AG20443 (cell line): ENCODE results near the gene TENT5A.
"Not testable (repeated sequence)": the region's sequence is repeated elsewhere in the genome, so short reads cannot be mapped to it uniquely, and the experiment has no call there.

ENCODE experiments used
- DNase-seq: peaks from one replicate; pipeline ENCODE4 v3.0.0; 2012; ENCODE audit warnings: low spot score, mixed read lengths

TENT5A gene

DNA sequence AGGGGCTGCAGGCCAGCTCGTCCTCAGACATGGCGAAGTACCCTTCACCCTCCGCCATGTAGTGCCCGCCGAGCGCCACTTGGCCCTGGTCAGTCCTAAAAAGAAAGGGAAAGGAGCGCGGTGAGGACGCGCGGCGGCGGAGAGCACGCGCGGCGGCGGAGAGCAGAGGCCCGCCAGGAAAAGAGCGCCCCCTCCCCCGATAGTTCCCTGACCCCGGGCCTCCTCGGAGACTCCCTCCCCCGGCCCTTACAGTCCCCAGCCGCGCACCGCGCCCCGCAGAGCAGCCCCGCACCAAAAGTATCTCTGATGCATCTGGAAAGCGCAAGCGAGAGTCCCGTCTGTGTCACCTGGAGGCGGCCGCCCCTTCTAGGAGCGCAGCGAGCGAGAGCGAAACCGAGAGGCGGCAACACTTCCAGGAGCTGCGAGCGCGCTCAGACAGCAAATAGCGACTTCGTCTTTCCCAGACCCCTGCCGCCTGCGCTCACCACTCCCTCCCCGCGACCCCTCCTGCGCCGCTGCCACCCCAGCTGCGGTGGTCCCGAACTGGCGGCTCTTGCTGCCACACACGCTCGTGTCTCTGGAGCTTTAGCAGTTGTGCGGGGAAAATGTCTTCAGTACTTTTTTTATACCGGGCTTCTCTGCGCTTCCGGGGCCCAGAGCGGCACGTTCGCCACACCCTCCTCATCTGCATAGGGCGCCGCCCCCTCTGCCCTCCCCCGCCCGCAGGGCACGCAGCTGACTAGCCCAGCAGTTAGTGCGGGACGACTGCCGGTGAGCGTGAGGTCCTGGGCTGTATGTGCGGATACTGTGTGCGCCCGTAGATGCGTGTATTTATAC, at the start of gene TENT5A:
TSS of gene TENT5A (minus strand) at position 598 of the 837 bp plus-strand sequence. CDS start at position 58, 540 bp downstream.
- peak; percentile 93 for DNase-seq

DNA sequence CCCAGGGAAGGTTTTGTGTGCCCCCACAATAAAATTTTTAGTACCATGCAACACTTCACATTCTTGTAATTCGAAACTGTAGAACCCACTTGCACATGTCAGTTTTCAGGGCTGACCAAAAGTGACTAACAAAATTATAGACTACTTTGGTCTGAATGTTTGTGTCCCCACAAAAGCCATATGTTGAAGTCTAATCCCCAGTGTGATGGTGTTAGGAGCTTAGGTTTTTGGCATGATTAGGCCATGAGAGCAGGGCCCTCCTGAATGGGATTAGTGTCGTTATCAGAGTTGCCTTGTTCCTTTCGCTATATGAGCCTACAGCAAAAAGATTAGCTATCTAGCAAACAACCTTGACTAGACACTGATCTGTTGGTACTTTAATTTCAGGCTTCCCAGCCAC, 49.0 kb upstream of the TENT5A start:
- no peak for DNase-seq

DNA sequence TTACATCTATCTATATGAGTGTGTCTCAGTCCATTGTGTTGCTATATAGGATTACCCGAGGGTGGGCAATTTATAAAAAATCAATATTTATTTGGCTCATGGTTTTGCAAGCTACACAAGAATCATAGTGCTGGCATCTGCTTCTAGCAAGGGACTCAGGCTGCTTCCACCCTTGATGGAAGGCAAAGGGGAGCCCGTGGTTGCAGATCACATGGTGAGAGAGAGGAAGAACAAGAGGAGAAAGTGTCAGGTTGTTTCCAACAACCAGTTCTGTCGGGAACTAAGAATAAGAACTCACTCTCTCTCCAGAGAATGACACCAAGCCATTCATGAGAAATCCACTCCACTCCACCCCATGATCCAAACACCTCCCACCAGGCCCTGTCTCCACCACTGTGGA, 48.2 kb upstream of the TENT5A start:
- no peak for DNase-seq

DNA sequence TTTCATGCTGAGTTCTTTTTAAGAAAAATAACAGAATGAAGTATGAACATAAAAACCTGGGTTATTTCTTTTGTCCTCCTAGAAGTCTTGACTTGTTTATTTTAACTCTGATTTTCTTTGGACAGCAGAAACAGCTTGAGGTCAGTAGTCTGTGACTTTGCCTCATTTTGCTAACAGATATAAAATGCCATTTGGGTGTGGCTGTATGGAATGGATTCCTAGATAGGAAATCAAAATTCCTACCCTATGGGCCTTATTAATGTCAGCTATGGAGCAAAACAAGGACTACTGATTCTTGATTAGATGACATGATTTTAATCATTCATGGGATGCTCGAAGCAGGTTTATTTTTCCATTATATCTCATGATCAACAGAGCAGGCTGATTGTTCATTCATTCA, 46.8 kb upstream of the TENT5A start:
- DNase-seq, result no peak

DNA sequence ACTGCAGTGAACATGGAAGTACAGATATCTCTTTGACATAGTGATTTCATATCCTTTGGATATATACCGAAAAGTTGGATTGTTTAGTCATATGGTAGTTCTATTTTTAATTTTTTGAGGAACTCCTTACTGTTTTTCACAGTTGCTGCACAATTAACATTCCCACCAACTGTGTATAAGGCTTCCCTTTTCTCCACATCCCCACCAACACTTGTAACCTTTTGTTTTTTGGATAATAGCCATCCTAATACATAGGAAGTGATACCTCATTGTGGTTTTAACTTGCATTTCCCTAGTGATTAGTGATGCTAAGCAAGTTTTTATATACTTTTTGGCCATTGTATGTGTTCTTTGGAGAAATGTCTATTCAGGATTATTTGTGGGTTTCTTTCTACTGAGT, 45.1 kb upstream of the TENT5A start:
- DNase-seq, result no peak

DNA sequence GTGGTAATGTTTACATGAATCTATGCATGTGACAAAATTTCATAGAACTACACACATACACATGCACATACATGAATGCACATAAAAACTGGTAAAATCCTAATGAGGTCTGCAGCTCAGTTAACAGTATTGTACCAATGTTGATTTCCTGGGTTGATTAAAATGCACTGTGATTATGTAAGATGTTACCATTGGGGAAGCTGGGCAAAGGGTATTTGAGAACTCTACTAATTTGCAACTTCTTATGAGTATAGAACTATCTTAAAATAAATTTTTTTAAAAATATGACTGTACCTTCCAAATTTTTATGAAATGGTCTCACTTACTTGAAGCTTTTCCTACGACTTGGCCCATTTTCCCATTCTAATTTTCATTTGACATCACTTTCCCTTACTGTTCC, 43.4 kb upstream of the TENT5A start:
- DNase-seq, result no peak

DNA sequence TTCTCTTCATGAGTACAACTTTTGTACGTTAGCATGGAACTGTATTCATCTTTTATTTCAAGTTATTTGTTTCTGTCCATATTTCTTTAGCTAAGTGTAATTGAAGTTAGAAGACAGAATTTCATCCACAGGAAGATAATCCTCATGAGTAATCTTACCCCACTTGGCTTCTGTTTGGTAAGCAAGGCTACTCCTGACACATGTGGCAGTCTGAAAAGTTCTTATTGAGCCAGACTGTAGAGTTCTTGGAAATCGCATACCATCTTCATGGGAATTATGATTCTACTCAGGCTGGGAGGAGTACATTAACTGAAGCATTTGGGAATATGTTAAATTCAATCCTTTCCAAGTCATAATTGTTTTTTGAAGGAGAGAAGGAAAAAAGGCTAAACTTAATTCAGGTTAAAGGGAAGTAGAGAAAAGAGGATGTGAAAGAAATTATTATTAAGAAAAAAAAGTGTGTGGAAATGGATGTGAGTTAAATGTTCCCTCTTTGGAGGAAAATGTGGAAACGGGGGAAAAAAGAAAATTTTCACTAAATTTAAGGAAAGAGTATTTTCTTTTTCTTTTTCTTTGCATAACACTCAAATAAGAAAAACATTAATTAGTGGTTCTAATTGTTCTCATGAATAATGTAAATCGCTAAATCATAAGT, 41.5 kb upstream of the TENT5A start:
- peak; percentile 29 for DNase-seq

GRCh38 chr6:81792826-81793225, 40.3 kb upstream of the TENT5A start:
- DNase-seq, result no peak

GRCh38 chr6:81791756-81792155, 39.3 kb upstream of the TENT5A start:
- no peak for DNase-seq

GRCh38 chr6:81790034-81790433, 37.6 kb upstream of the TENT5A start:
- DNase-seq, result no peak

GRCh38 chr6:81789291-81789690, 36.8 kb upstream of the TENT5A start:
- DNase-seq, result no peak

DNA sequence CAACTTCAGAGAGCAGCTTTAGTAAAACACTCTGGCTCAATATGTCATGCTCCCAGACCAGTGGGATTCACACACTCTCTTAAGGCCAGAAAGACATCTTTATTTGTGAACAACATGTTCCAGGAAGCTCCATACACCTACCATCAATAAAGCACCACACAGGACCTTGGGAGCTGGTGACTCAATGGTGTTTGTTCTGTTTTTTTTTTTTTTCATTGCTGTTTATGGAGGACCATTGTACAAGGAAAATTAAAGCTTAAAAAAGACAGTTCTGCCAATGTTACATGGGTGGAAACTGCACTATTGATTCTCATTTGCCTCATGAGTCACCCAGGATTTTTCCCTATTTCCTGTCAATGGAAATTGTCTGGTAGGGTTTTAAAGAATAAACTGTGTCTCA, 36.3 kb upstream of the TENT5A start:
- no peak for DNase-seq

DNA sequence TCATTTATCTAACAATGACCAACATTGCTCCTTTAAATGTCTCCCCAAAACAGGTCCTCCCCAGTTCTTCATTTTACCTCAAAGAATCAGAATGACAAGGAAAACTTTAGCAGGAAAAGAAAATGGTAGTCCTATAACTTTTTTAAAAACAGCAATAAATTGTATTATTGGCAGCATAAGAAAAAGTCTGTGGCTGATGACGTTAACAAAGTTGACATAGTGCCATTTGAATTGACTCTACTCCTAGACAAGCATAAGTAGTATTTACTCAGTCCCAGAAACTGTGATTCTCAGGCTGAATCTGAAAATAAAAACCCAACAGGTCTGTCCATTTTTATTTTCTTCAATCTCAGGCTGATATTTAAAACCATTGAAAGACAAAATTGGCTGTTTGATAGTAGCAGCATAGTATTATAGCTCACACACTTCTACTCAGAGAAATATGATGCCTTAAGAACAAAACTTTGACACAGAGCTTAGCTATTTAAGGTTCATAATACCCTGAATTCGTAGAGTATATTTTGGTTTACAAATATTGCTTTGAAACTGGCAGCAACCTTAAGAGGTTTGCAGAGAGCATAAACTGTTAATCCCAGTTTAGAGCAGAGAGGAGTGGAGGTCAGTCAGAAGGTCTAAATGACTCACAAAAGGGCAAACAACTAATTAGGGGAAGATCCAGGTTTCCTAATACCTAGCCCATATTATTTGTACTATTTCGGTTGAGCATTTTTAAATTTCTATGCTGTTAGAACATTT, 35.0 kb upstream of the TENT5A start:
- DNase-seq, result peak; percentile 13

DNA sequence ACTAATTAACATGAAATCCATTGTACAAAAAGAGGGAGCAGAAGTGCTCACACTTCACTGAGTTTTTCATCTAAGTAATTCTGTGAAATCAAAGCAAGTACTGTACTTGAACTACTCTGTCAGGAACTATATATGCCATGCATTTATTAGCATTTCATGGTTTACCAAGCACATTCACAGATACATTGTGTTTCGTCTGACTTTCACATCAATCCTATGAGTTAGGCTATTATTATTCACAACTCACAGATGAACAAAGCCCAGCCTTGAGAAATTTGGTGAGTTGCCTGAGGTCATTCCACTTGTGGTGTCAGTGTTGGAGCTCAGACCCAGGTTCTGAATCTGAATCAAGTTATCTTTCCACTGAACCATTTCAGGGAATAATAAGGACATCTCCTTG, 33.7 kb upstream of the TENT5A start:
- peak; percentile 9 for DNase-seq

- no peak for DNase-seq
Observed at GRCh38 chr6:81785377-81785776, 32.9 kb upstream of the TENT5A start.

- no peak for DNase-seq
Observed at GRCh38 chr6:81783893-81784292, 31.4 kb upstream of the TENT5A start.

DNA sequence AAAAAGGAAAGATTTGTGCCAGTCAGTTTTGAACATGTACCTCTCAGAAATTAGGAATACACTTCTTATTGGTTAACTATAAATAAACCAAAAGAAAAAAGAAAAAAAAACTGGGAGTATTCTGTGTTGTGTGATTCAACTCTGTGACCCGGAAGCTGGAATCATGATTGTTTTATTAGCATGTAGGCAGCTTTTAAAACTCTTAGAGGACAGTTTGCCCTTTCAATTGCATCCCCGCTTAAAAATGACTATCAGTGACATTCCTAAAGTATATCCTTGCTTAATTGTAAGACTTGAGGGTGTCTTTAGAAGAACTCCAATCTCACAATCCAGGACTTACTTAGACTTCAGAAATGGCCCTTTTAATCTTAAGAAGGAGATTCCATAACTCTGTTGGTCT, 29.1 kb upstream of the TENT5A start:
- DNase-seq, result no peak

- DNase-seq, result no peak
Observed at GRCh38 chr6:81777586-81778268, 25.2 kb upstream of the TENT5A start.

- DNase-seq, result not testable (repeated sequence)
Observed at GRCh38 chr6:81776219-81776618, 23.7 kb upstream of the TENT5A start.

GRCh38 chr6:81774542-81774941, 22.1 kb upstream of the TENT5A start:
- no peak for DNase-seq

- DNase-seq, result no peak
Observed at GRCh38 chr6:81773887-81774286, 21.4 kb upstream of the TENT5A start.

DNA sequence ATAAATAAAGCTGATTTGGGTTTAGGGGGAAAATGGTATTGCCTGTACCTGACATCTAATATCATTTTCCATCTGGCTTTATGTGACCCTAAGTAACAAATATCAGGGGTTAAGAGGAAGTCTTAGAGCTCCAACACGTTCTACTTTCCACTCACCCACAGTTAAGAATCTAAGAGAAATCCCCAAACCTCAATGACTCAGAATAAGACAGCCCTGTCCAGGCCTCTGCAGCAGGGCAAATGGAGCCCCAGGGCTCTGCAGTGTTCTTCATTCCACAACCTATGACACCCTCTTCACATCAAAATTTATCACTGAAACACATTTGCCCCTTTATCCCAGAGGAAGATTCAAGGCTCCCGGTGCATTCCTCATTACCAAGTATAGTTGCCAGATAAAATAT, 20.3 kb upstream of the TENT5A start:
- DNase-seq, result peak; percentile 70
